ENCODE data around the gene SCAPER.

The SCAPER gene

GRCh38 chr15:76359152-76359551, 546.0 kb downstream of the SCAPER start:
- DNase-seq (ENCODE audit: low read depth in 2 of 2), result no peak

- DNase-seq (ENCODE audit: low read depth in 2 of 2), result no peak
Measured at GRCh38 chr15:76358453-76358852, 546.7 kb downstream of the SCAPER start.

- no peak for DNase-seq (ENCODE audit: low read depth in 2 of 2)
Measured at GRCh38 chr15:76354823-76355440, 550.2 kb downstream of the SCAPER start.

- no peak for DNase-seq (ENCODE audit: low read depth in 2 of 2)
Measured at GRCh38 chr15:76353903-76354302, 551.2 kb downstream of the SCAPER start.

GRCh38 chr15:76353023-76353577, 552.0 kb downstream of the SCAPER start:
- no peak for DNase-seq (ENCODE audit: low read depth in 2 of 2)

GRCh38 chr15:76349301-76350070, 555.7 kb downstream of the SCAPER start:
- DNase-seq (ENCODE audit: low read depth in 2 of 2), result no peak

- DNase-seq (ENCODE audit: low read depth in 2 of 2), result no peak
Measured at GRCh38 chr15:76347482-76348055, 557.6 kb downstream of the SCAPER start.

- no peak for DNase-seq (ENCODE audit: low read depth in 2 of 2)
Measured at GRCh38 chr15:76346669-76347481, 558.3 kb downstream of the SCAPER start.

- DNase-seq (ENCODE audit: low read depth in 2 of 2), result no peak
Measured at GRCh38 chr15:76345880-76346668, 559.1 kb downstream of the SCAPER start.

- no peak for DNase-seq (ENCODE audit: low read depth in 2 of 2)
Measured at GRCh38 chr15:76345583-76345879, 559.6 kb downstream of the SCAPER start.

- no peak for DNase-seq (ENCODE audit: low read depth in 2 of 2)
Measured at GRCh38 chr15:76344893-76345582, 560.1 kb downstream of the SCAPER start.

- DNase-seq (ENCODE audit: low read depth in 2 of 2), result no peak
Measured at GRCh38 chr15:76343313-76343996, 561.7 kb downstream of the SCAPER start.

GRCh38 chr15:76342382-76343201, 562.5 kb downstream of the SCAPER start:
- no peak for DNase-seq (ENCODE audit: low read depth in 2 of 2)

GRCh38 chr15:76342058-76342381, 563.1 kb downstream of the SCAPER start:
- no peak for DNase-seq (ENCODE audit: low read depth in 2 of 2)

- no peak for DNase-seq (ENCODE audit: low read depth in 2 of 2)
Measured at GRCh38 chr15:76341366-76342057, 563.6 kb downstream of the SCAPER start.

GRCh38 chr15:76340803-76341365, 564.3 kb downstream of the SCAPER start:
- DNase-seq (ENCODE audit: low read depth in 2 of 2), result no peak

GRCh38 chr15:76340198-76340802, 564.8 kb downstream of the SCAPER start:
- no peak for DNase-seq (ENCODE audit: low read depth in 2 of 2)

All from activated CD8-positive, alpha-beta memory T cell treated with anti-CD3 and anti-CD28 coated beads for 4 hours (primary cell).